Measurements from ENCODE around the gene RNF149.

- no peak for TF ChIP-seq CTCF (IDR thresholded peaks at IDR 0.05 in 8 of 11, conservative IDR thresholded peaks at IDR 0.05 in 3 of 11)
- no peak for TF ChIP-seq POLR2A (IDR thresholded peaks at IDR 0.05)
- peak in 2 of 3 donors; percentile 38 to 66 for TF ChIP-seq POLR2AphosphoS5 (IDR thresholded peaks at IDR 0.05)
Measured at GRCh38 chr2:101282980-101283379, 25.5 kb downstream of the RNF149 start.
